WTC11 (cell line): ENCODE results near the gene BTBD19. TPM values are rescaled to one million over a fixed set of nuclear protein-coding genes. Genes with fewer than 3 reads are reported as not detected.

Experiments
- ATAC-seq: fragments of 200-7000 bp; cut with Tn5 transposase; 2 replicates; pipeline ENCODE4 v1.10.0; 2021; ENCODE audit warnings: mild to moderate bottlenecking, moderate library complexity
- CTCF ChIA-PET: fragments of 300-600 bp; sonication (Branson Sonifier 250); formaldehyde crosslinking; loops from one replicate; lab custom pipeline; 2021; ENCODE audit warnings: antibody characterized with exemption; lab: Charles Lee
- POLR2A ChIA-PET: fragments of 350-600 bp; sonication (Branson Sonifier 250); formaldehyde crosslinking; loops from one replicate; lab custom pipeline; 2021; ENCODE audit warnings: antibody characterized with exemption; lab: Charles Lee
- DNase-seq: peaks from one replicate; pipeline ENCODE4 v3.0.0; 2021; ENCODE audit warnings: low spot score
- H3K27ac Mint-ChIP-seq: 2 replicates; pipeline ENCODE4 v1.8.0; 2021; ENCODE audit warnings: mixed read lengths
- H3K27me3 Mint-ChIP-seq: 2 replicates; pipeline ENCODE4 v1.8.0; 2021; ENCODE audit warnings: low read depth, mild to moderate bottlenecking, moderate library complexity, mixed read lengths
- H3K36me3 Mint-ChIP-seq: 2 replicates; pipeline ENCODE4 v1.8.0; 2021; ENCODE audit warnings: mixed read lengths
- H3K4me1 Mint-ChIP-seq: 2 replicates; pipeline ENCODE4 v1.8.0; 2022; ENCODE audit warnings: mixed read lengths
- H3K4me3 Mint-ChIP-seq: 2 replicates; pipeline ENCODE4 v1.8.0; 2021; ENCODE audit warnings: mild to moderate bottlenecking, moderate library complexity, mixed read lengths
- H3K9me3 Mint-ChIP-seq: 2 replicates; pipeline ENCODE4 v1.8.0; 2021; ENCODE audit warnings: mixed read lengths
- AFF4 ChIP-seq: sonication (generic); formaldehyde crosslinking; IDR thresholded peaks from 2 replicates; pipeline ENCODE4 v1.8.1; 2023; ENCODE audit warnings: mild to moderate bottlenecking, missing genetic modification reagents, borderline replicate concordance
- ELF4 ChIP-seq: sonication (generic); formaldehyde crosslinking; IDR thresholded peaks from 2 replicates; pipeline ENCODE4 v1.8.1; 2022; ENCODE audit warnings: low read depth, mild to moderate bottlenecking, moderate library complexity, missing genetic modification reagents
- FOXK1 ChIP-seq: sonication (generic); formaldehyde crosslinking; IDR thresholded peaks from 2 replicates; pipeline ENCODE4 v1.8.0; 2022; ENCODE audit warnings: mild to moderate bottlenecking, moderate library complexity, missing genetic modification reagents
- HMGXB4 ChIP-seq: sonication (generic); formaldehyde crosslinking; IDR thresholded peaks from 2 replicates; pipeline ENCODE4 v1.8.1; 2023; ENCODE audit warnings: mild to moderate bottlenecking, moderate library complexity, missing genetic modification reagents
- IRF1 ChIP-seq: sonication (generic); formaldehyde crosslinking; IDR thresholded peaks from 2 replicates; pipeline ENCODE4 v1.8.0; 2023; ENCODE audit warnings: missing genetic modification reagents
- PRDM15 ChIP-seq: sonication (generic); formaldehyde crosslinking; IDR thresholded peaks from 2 replicates; pipeline ENCODE4 v1.8.0; 2022; ENCODE audit warnings: missing genetic modification reagents
- PRRX2 ChIP-seq: fragments of 250-450 bp; sonication (Bioruptor Pico); IDR thresholded peaks from 2 replicates; pipeline ENCODE4 v1.8.0; 2021; ENCODE audit warnings: mild to moderate bottlenecking
- TCF7 ChIP-seq: sonication (generic); formaldehyde crosslinking; IDR thresholded peaks from 2 replicates; pipeline ENCODE4 v1.8.0; 2022; ENCODE audit warnings: mild to moderate bottlenecking, low read depth, missing genetic modification reagents, moderate library complexity
- USF2 ChIP-seq: sonication (generic); formaldehyde crosslinking; IDR thresholded peaks from 2 replicates; pipeline ENCODE4 v1.8.1; 2023; ENCODE audit warnings: mild to moderate bottlenecking, missing genetic modification reagents, moderate library complexity
- ZBTB21 ChIP-seq: sonication (generic); formaldehyde crosslinking; IDR thresholded peaks from 2 replicates; pipeline ENCODE4 v1.8.1; 2023; ENCODE audit warnings: mild to moderate bottlenecking, missing genetic modification reagents, borderline replicate concordance
- ZNF219 ChIP-seq: sonication (generic); formaldehyde crosslinking; IDR thresholded peaks from 2 replicates; pipeline ENCODE4 v1.8.0; 2023; ENCODE audit warnings: missing genetic modification reagents, mild to moderate bottlenecking, borderline replicate concordance
- ZNF281 ChIP-seq: sonication (generic); formaldehyde crosslinking; IDR thresholded peaks from 2 replicates; pipeline ENCODE4 v1.8.0; 2023; ENCODE audit warnings: mild to moderate bottlenecking, missing genetic modification reagents
- total RNA-seq: library from RNA; stranded (reverse); gene quantifications from 3 replicates; pipeline ENCODE4 v1.2.3, GENCODE V29; 2021
- TF ChIP-seq, protein P1 (sequence below): sonication (generic); formaldehyde crosslinking; IDR thresholded peaks from 2 replicates; pipeline ENCODE4 v1.8.1; 2023; ENCODE audit warnings: mild to moderate bottlenecking, missing genetic modification reagents, moderate library complexity
- TF ChIP-seq, protein P2 (sequence below): sonication (generic); formaldehyde crosslinking; IDR thresholded peaks from 2 replicates; pipeline ENCODE4 v1.8.0; 2022; ENCODE audit warnings: mild to moderate bottlenecking, missing genetic modification reagents

The BTBD19 gene
- total RNA-seq, 1 experiment from 2014 or later, result 1.7 TPM

- TF ChIP-seq, protein P1, sequence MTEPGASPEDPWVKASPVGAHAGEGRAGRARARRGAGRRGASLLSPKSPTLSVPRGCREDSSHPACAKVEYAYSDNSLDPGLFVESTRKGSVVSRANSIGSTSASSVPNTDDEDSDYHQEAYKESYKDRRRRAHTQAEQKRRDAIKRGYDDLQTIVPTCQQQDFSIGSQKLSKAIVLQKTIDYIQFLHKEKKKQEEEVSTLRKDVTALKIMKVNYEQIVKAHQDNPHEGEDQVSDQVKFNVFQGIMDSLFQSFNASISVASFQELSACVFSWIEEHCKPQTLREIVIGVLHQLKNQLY (CRISPR knock-in tag), result 0 out of 2 replicates have a peak, but pooled peaks have one; percentile 54
- TF ChIP-seq ELF4 (CRISPR knock-in tag) (peak; percentile 82; the same call in 1 of the 2 replicates), TCF7 (CRISPR knock-in tag) (0 out of 2 replicates have a peak, but pooled peaks have one; percentile 2), HMGXB4 (CRISPR knock-in tag) (peak; percentile 30; the same call in 1 of the 2 replicates), AFF4 (CRISPR knock-in tag) (no peak), PRRX2 (CRISPR knock-in tag) (0 out of 2 replicates have a peak, but pooled peaks have one; percentile 12), PRDM15 (no peak), ZBTB21 (no peak)
- TF ChIP-seq, protein P2, sequence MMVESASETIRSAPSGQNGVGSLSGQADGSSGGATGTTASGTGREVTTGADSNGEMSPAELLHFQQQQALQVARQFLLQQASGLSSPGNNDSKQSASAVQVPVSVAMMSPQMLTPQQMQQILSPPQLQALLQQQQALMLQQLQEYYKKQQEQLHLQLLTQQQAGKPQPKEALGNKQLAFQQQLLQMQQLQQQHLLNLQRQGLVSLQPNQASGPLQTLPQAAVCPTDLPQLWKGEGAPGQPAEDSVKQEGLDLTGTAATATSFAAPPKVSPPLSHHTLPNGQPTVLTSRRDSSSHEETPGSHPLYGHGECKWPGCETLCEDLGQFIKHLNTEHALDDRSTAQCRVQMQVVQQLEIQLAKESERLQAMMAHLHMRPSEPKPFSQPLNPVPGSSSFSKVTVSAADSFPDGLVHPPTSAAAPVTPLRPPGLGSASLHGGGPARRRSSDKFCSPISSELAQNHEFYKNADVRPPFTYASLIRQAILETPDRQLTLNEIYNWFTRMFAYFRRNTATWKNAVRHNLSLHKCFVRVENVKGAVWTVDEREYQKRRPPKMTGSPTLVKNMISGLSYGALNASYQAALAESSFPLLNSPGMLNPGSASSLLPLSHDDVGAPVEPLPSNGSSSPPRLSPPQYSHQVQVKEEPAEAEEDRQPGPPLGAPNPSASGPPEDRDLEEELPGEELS (CRISPR knock-in tag), result 0 out of 2 replicates have a peak, but pooled peaks have one; percentile 49
Measured at GRCh38 chr1:44775930-44776729, 32.2 kb upstream of the BTBD19 start (continued).

- Mint-ChIP-seq H3K4me3 (peak overlapping the region; percentile 87), H3K27ac (peak overlapping the region; percentile 92), H3K4me1 (peaks cover 22% of the 10 kb centered on the region), H3K27me3 (no peaks in the 10 kb centered on the region), H3K36me3 (peaks cover 49% of the 10 kb centered on the region), H3K9me3 (no peaks in the 10 kb centered on the region)
- DNase-seq (no peak), ATAC-seq (no peak)
- ChIA-PET POLR2A (interaction anchor here (1.1 to 2.8 kb wide), 4 partner anchors 8 to 745 kb away, joined by 3 to 19 read pairs (median 12); partner anchors contain the start of gene PRDX1), CTCF (interaction anchor here (1.7 to 2.0 kb wide), 2 partner anchors 10 to 17 kb away, joined by 5 to 9 read pairs; partner anchors contain the start of gene BEST4)
- TF ChIP-seq FOXK1 (CRISPR knock-in tag) (no peak), ELF4 (CRISPR knock-in tag) (no peak), IRF1 (CRISPR knock-in tag) (no peak), USF2 (CRISPR knock-in tag) (no peak), ZNF219 (CRISPR knock-in tag) (no peak), ZNF281 (CRISPR knock-in tag) (no peak)
Measured at GRCh38 chr1:44776730-44777068, 31.6 kb upstream of the BTBD19 start.
